ENCODE results near the gene FZD4.

FZD4 gene

GRCh38 chr11:86991341-86991740 lies 36.1 kb upstream of the FZD4 start (continued):
- no peak for TF ChIP-seq ZNF335 (tag by site-specific recombination; conservative IDR thresholded peaks at IDR 0.05)
- no peak for TF ChIP-seq ZNF830 (tag by site-specific recombination; IDR thresholded peaks at IDR 0.05; ENCODE audit: low read depth)
- no peak for TF ChIP-seq ZNF10 (tag by site-specific recombination; IDR thresholded peaks at IDR 0.05)
- no peak for TF ChIP-seq YY2 (tag by site-specific recombination; IDR thresholded peaks at IDR 0.05)
- TF ChIP-seq, protein P1, sequence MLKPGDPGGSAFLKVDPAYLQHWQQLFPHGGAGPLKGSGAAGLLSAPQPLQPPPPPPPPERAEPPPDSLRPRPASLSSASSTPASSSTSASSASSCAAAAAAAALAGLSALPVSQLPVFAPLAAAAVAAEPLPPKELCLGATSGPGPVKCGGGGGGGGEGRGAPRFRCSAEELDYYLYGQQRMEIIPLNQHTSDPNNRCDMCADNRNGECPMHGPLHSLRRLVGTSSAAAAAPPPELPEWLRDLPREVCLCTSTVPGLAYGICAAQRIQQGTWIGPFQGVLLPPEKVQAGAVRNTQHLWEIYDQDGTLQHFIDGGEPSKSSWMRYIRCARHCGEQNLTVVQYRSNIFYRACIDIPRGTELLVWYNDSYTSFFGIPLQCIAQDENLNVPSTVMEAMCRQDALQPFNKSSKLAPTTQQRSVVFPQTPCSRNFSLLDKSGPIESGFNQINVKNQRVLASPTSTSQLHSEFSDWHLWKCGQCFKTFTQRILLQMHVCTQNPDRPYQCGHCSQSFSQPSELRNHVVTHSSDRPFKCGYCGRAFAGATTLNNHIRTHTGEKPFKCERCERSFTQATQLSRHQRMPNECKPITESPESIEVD (tag by site-specific recombination; IDR thresholded peaks at IDR 0.05) = peak; percentile 88
- TF ChIP-seq ZNF549 (tag by site-specific recombination; IDR thresholded peaks at IDR 0.05) = no peak
- peak; percentile 97 for TF ChIP-seq SP7 (tag by site-specific recombination; IDR thresholded peaks at IDR 0.05)
- no peak for TF ChIP-seq ZNF138 (tag by site-specific recombination; IDR thresholded peaks at IDR 0.05; ENCODE audit: borderline replicate concordance)
- TF ChIP-seq ZFP37 (tag by site-specific recombination; IDR thresholded peaks at IDR 0.05) = no peak
- peak; percentile 48 for TF ChIP-seq ZNF366 (tag by site-specific recombination; conservative IDR thresholded peaks at IDR 0.05)
- TF ChIP-seq SP2 (tag by site-specific recombination; IDR thresholded peaks at IDR 0.05) = no peak
- no peak for TF ChIP-seq ZNF202 (tag by site-specific recombination; IDR thresholded peaks at IDR 0.05; ENCODE audit: borderline replicate concordance)
- peak; percentile 47; the same call in 1 of the 2 replicates for TF ChIP-seq WT1 (tag by site-specific recombination; IDR thresholded peaks at IDR 0.05)
- 0 out of 2 replicates have a peak, but pooled peaks have one; percentile 31 for TF ChIP-seq SCRT2 (tag by site-specific recombination; IDR thresholded peaks at IDR 0.05)
- TF ChIP-seq ZNF571 (tag by site-specific recombination; IDR thresholded peaks at IDR 0.05) = no peak
- peak; percentile 47; the same call in 1 of the 2 replicates for TF ChIP-seq KLF8 (tag by site-specific recombination; IDR thresholded peaks at IDR 0.05)
- TF ChIP-seq, protein P2, sequence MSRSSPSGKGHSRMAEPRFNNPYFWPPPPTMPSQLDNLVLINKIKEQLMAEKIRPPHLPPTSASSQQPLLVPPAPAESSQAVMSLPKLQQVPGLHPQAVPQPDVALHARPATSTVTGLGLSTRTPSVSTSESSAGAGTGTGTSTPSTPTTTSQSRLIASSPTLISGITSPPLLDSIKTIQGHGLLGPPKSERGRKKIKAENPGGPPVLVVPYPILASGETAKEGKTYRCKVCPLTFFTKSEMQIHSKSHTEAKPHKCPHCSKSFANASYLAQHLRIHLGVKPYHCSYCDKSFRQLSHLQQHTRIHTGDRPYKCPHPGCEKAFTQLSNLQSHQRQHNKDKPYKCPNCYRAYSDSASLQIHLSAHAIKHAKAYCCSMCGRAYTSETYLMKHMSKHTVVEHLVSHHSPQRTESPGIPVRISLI (tag by site-specific recombination; IDR thresholded peaks at IDR 0.05) = peak; percentile 67

GRCh38 chr11:86990515-86990914 lies 35.3 kb upstream of the FZD4 start:
- H3K4me1 ChIP-seq (ENCODE audit: control insufficient read depth, insufficient read depth, low read length) = peaks cover 7% of the 10 kb centered on the region
- H3K27ac ChIP-seq (ENCODE audit: extremely low read depth, low read depth, low read length) = no peak overlapping the region
- POLR2A ChIA-PET = no interaction called here
- H3K4me3 ChIP-seq (ENCODE audit: low read depth, low read length) = no peak overlapping the region
- 0 out of 2 replicates have a peak, but pooled peaks have one; percentile 21 for TF ChIP-seq KLF8 (tag by site-specific recombination; IDR thresholded peaks at IDR 0.05)
- peak; percentile 51; the same call in 1 of the 2 replicates for TF ChIP-seq ZBTB17 (tag by site-specific recombination; IDR thresholded peaks at IDR 0.05)
- 0 out of 2 replicates have a peak, but pooled peaks have one; percentile 52 for TF ChIP-seq ZNF10 (tag by site-specific recombination; IDR thresholded peaks at IDR 0.05)
- TF ChIP-seq, protein P3, sequence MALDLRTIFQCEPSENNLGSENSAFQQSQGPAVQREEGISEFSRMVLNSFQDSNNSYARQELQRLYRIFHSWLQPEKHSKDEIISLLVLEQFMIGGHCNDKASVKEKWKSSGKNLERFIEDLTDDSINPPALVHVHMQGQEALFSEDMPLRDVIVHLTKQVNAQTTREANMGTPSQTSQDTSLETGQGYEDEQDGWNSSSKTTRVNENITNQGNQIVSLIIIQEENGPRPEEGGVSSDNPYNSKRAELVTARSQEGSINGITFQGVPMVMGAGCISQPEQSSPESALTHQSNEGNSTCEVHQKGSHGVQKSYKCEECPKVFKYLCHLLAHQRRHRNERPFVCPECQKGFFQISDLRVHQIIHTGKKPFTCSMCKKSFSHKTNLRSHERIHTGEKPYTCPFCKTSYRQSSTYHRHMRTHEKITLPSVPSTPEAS (tag by site-specific recombination; IDR thresholded peaks at IDR 0.05) = peak; percentile 64
- no peak for TF ChIP-seq ZBTB8A (tag by site-specific recombination; IDR thresholded peaks at IDR 0.05)
- peak; percentile 50; the same call in 1 of the 2 replicates for TF ChIP-seq ZNF398 (tag by site-specific recombination; IDR thresholded peaks at IDR 0.05)
- no peaks in the 10 kb centered on the region for H3K36me3 ChIP-seq (ENCODE audit: control insufficient read depth in 2 of 2, insufficient read depth in 1 of 2, low read length in 2 of 2)
- CTCF ChIA-PET = interaction anchor here (0.7 kb wide), 2 partner anchors 10 to 261 kb away, joined by 3 read pairs; no protein-coding TSS in a partner anchor
- H3K9me3 ChIP-seq (ENCODE audit: control insufficient read depth, insufficient read depth, low read depth, low read length) = no peaks in the 10 kb centered on the region

Measured in HEK293 (cell line).